NCI-H69 (cell line): ENCODE data around the gene NET1.
"Not testable (repeated sequence)": the region's sequence is repeated elsewhere in the genome, so short reads cannot be mapped to it uniquely, and the experiment has no call there.

Experiments used
- DNase-seq: peaks from one replicate; lab custom pipeline; 2025; lab: John Stamatoyannopoulos, UW

NET1 gene

GRCh38 chr10:5462841-5463293, 50.5 kb downstream of the NET1 start:
- DNase-seq, result no peak

DNA sequence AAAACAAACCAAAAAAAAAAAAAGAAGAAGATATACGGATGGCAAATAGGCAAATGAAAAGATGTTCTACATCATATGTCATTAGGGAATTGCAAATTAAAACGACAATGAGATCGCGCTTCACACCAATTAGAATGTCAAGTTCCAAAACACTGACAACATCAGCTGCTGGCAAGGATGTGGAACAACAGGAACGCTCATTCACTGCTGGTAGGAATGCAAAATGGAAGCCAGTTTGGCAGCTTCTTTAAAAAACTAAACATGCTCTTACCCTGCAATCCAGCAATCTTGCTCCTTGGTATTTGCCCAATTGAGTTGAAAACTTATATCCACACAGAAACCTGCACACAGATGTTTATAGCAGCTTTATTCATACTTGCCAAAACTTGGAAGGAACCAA, 52.2 kb downstream of the NET1 start:
- DNase-seq, result no peak

DNA sequence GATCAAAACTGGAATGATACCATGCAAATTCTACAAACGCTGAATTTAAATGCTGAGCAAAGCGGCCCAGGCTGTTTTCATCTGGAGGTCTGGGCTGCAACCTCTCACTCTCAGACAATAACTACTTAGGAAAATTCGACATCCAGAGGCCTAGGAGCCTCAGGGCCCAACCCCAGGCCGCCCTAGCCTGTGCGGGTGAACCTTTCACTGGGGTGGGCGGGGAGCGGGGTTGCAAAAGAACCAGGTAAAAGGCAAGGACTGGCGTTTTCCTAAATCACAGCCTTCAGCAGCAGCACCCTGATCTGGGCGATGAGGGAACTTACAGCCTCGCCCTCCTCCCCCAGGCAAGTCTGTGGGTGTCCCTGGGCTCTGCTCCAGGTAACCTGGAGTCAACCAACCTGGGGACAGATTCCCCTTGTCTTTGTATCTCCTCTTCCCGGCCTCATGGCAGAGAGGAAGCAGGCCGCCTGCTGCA, 53.7 kb downstream of the NET1 start:
- DNase-seq, result no peak

DNA sequence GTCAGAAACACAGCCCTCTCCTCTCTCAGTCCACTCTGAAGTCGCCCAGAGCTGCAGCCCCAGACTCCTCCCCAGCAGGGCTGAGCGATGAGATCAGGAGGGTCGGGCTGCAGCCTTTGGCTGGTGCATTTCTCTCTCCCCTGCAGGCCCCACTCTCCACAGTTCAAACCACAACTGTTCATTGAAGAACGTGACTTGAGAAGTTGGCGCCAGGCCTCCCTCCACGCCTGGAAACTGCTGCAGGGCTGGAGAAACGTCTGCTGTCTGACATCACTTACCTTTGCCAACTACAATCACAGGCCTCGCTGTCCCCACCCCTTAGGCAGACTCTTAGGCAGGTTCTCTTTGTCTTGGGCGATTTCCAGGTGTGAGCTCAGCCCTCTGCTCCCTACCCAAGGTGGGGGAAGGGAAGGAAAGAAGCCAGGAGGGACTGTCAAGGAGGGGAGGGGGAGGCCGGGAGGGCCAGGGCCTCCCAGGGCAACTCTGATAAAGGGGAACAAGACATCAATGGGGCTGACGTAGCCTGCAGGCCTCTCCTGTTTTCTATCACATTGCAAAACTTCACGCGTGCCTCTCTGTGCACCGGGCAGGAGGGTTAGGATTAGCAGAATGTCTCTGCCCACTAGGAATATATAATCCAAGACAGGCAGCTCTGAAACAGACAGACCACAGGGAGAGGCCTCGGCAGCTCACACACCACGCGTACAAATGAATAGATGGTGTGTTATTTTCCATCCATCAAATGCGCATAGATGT, 54.3 kb downstream of the NET1 start:
- peak; percentile 95 for DNase-seq

DNA sequence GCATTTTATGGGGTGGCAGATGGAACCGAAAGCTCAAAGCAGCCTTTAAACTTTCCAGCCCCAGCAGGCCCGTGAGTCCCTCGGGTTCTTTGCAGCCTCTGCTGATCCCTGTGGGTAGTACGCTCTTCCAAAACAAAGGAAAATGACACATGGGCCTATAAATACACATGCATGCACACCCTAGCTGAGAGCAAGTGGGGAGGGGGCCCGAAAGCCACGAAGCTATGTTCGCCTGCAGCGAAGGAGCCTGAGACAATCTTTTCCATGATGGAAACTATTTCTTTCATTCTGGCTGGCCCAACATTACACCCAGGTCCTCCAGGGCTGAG, 54.8 kb downstream of the NET1 start:
- peak; percentile 63 for DNase-seq

GRCh38 chr10:5467634-5468255, 55.4 kb downstream of the NET1 start:
- peak; percentile 11 for DNase-seq

GRCh38 chr10:5468262-5469106, 56.1 kb downstream of the NET1 start:
- DNase-seq, result no peak

- DNase-seq, result no peak
Measured at GRCh38 chr10:5469353-5470061, 57.1 kb downstream of the NET1 start.

DNA sequence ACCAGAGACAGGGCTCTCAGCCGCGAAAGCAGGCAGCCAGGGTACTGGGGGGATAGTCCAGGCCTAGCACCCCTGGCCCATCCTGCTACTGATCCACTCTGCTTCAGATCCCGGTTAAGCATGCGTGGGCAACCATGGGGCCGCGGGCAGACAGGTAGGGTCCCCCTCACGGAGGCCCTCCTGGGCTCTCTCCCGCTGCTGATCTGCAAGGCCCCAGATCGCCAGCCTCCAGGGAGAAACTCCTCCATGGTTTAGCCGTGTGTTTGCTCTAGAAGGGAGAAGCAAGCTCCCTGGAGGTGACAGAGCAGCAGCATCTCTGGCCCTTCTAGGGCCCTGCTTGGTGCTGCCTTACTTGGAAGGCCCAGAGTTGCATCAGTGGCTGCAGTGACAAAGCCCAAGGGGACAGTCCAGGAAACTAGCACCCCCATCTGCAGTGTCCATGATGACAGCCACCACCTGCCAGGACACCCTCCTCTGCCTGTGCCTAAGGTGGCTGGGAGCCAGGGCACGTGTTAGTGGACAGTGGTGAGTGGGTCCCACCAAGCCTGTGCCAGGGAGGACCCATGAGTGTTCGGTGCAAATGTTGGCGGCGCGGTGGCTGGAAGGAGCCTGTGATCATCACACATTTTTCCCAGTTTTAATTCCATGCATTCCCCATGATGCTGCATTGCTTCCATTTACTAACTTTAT, 57.9 kb downstream of the NET1 start:
- no peak for DNase-seq

GRCh38 chr10:5474642-5475041, 62.3 kb downstream of the NET1 start:
- DNase-seq, result not testable (repeated sequence)

- DNase-seq, result not testable (repeated sequence)
Measured at GRCh38 chr10:5475088-5475487, 62.7 kb downstream of the NET1 start.

DNA sequence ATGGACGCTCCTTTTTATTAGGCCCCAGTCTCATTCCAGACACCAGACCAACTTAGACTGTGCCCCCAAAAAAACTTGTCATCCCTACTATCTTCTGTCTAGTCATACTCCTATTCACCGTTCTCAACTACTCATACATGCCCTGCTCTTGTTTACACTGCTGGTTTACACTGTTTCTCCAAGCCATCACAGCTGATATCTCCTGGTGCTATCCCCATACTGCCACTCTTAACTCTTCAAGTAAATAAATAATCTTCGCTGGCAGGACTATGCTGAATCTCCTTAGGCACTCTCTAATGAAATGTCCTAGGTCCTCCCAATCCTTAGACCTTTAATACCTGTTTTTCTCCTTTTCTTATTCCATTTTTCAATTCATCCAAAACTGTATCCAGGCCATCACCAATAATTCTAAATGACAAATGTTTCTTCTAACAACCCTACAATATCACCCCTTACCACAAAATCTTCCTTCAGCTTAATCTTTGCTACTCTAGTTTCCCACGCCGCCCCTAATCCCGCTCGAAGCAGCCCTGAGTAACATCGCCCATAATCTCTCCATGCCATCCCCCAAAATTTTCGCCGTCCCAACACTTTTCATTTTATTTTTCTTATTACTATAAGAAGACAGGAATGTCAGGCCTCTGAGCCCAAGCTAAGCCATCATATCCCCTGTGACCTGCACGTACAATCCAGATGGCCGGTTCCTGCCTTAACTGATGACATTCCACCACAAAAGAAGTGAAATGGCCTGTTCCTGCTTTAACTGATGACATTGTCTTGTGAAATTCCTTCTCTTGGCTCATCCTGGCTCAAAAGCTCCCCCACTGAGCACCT, 63.8 kb downstream of the NET1 start:
- not testable (repeated sequence) for DNase-seq

- no peak for DNase-seq
Measured at GRCh38 chr10:5476918-5477525, 64.7 kb downstream of the NET1 start.

GRCh38 chr10:5477948-5478693, 65.8 kb downstream of the NET1 start:
- no peak for DNase-seq

- DNase-seq, result no peak
Measured at GRCh38 chr10:5478694-5479305, 66.4 kb downstream of the NET1 start.

GRCh38 chr10:5479481-5480161, 67.3 kb downstream of the NET1 start:
- no peak for DNase-seq

DNA sequence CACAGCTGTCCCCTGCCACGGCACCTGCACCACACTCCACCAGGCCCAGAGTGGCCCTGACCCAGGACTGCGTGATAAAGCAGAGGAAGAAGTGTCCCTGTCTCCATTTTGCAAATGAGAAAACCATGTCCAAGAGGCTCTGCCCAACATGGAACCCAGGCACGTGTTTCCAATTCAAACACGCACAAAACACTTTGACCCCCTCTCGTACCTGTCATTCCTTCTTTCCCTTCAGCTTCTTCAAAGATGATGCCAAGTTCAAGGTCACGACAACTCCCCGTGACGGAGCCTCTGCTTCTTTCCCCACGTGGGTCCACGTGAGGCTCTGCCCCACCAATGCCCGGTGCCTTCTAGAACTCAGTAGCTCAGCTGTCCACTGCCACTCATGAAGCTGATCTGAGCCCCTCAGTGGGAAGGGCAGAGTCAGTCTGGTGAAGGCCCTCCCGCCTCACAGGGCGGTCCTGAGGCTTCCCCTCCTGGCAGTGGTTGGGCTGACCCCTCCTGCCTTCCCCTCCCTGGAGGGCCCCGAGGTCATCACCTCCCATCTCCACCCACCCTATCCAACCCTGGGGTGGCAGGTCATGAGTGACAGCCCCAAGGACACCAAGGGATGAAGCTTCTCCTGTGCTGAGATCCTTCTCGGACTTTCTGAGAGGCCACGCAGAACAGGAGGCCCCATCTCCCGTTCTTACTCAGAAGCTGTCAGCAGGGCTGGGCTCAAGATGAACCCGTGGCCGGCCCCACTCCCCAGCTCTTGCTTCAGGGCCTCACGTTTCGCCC, 68.0 kb downstream of the NET1 start:
- DNase-seq, result no peak

DNA sequence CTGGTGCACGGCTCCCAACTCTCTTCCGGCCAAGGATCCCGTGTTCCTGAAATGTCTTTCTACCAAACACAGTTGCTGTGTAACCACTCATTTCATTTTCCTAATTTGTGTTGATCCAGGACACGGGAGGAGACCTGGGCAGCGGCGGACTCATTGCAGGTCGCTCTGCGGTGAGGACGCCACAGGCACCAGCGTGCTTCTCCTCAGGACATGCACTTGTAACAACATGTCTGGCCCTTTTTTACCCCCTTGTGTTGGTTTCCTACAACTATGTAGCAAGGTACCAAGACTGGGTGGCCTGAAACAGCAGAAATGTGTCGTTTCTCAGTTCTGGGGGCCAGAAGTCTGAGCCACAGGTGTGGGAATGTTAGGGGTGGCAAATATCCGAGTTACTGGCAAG, 68.8 kb downstream of the NET1 start:
- no peak for DNase-seq
